CD8-positive, alpha-beta memory T cell (primary cell): ENCODE results near the gene RNF10. TPM values are rescaled to one million over a fixed set of nuclear protein-coding genes. Genes with fewer than 3 reads are reported as not detected.

ENCODE experiments used
- CTCF ChIA-PET: fragments of 350-600 bp; sonication (Branson Sonifier 250); formaldehyde crosslinking; loops from one replicate; lab custom pipeline; 2021; ENCODE audit warnings: antibody characterized with exemption; lab: Charles Lee
- POLR2A ChIA-PET: fragments of 350-600 bp; sonication (Branson Sonifier 250); formaldehyde crosslinking; loops from one replicate; lab custom pipeline; 2021; ENCODE audit warnings: antibody characterized with exemption; lab: Charles Lee
- DNase-seq, 5 donors: peaks; one replicate each; pipeline versions ENCODE4 v3.0.0 to v3.0.0-alpha.2; 2020 to 2022; ENCODE audit warnings: mixed read lengths in 1 of 5
- H3K27ac ChIP-seq: one replicate; pipeline ENCODE4 v1.7.0; 2013; ENCODE audit warnings: low read depth, mild to moderate bottlenecking, low read length, moderate library complexity
- H3K27me3 ChIP-seq: 2 replicates; pipeline ENCODE4 v1.7.0; 2013; ENCODE audit warnings: low read length, mild to moderate bottlenecking; ENCODE audit not compliant: insufficient read depth, poor library complexity, severe bottlenecking
- H3K36me3 ChIP-seq: 2 replicates; pipeline ENCODE4 v1.7.0; 2013; ENCODE audit warnings: mild to moderate bottlenecking, low read length, moderate library complexity; ENCODE audit not compliant: insufficient read depth
- H3K4me1 ChIP-seq: 2 replicates; pipeline ENCODE4 v1.7.0; 2013; ENCODE audit warnings: mild to moderate bottlenecking, low read length, moderate library complexity; ENCODE audit not compliant: insufficient read depth
- H3K4me3 ChIP-seq: 2 replicates; pipeline ENCODE4 v1.7.0; 2013; ENCODE audit warnings: mild to moderate bottlenecking, low read length
- H3K9me3 ChIP-seq: 2 replicates; pipeline ENCODE4 v1.7.0; 2013; ENCODE audit warnings: mild to moderate bottlenecking, low read length
- H3K27ac Mint-ChIP-seq, 8 donors: one replicate each; pipeline ENCODE4 v1.8.0; 2020 to 2021; ENCODE audit warnings: mixed read lengths in 8 of 8, mild to moderate bottlenecking in 6 of 8, inconsistent platforms in 3 of 8, moderate library complexity in 3 of 8
- H3K27me3 Mint-ChIP-seq, 2 donors: one replicate each; pipeline ENCODE4 v1.8.0; 2020 to 2021; ENCODE audit warnings: mixed read lengths in 2 of 2, mild to moderate bottlenecking in 1 of 2, moderate library complexity in 1 of 2
- H3K36me3 Mint-ChIP-seq, 3 donors: one replicate each; pipeline ENCODE4 v1.8.0; 2020 to 2021; ENCODE audit warnings: mixed read lengths in 3 of 3, inconsistent platforms in 1 of 3, mild to moderate bottlenecking in 1 of 3
- H3K4me1 Mint-ChIP-seq, 3 donors: one replicate each; pipeline ENCODE4 v1.8.0; 2020 to 2021; ENCODE audit warnings: mixed read lengths in 3 of 3, inconsistent platforms in 1 of 3, mild to moderate bottlenecking in 1 of 3
- H3K4me3 Mint-ChIP-seq, 7 donors: one replicate each; pipeline ENCODE4 v1.8.0; 2020 to 2021; ENCODE audit warnings: mixed read lengths in 7 of 7, mild to moderate bottlenecking in 6 of 7, moderate library complexity in 4 of 7, inconsistent platforms in 2 of 7
- H3K9me3 Mint-ChIP-seq, 5 donors: one replicate each; pipeline ENCODE4 v1.8.0; 2020 to 2022; ENCODE audit warnings: mixed read lengths in 5 of 5, mild to moderate bottlenecking in 3 of 5, moderate library complexity in 2 of 5, inconsistent platforms in 1 of 5
- polyA plus RNA-seq: library from polyadenylated mRNA; unstranded; fragments of 300-500 nt; fragmentation: Illumina TruSeq; gene quantifications from one replicate; pipeline ENCODE4 v1.2.3, GENCODE V29; 2021
- total RNA-seq, 2 experiments: library from RNA; stranded (reverse); gene quantifications; one replicate each; pipeline ENCODE4 v1.2.3, GENCODE V29; 2021

Gene RNF10
- total and polyA plus RNA-seq, 3 experiments from 2014 or later = 134 to 205 (median 173) TPM

DNA sequence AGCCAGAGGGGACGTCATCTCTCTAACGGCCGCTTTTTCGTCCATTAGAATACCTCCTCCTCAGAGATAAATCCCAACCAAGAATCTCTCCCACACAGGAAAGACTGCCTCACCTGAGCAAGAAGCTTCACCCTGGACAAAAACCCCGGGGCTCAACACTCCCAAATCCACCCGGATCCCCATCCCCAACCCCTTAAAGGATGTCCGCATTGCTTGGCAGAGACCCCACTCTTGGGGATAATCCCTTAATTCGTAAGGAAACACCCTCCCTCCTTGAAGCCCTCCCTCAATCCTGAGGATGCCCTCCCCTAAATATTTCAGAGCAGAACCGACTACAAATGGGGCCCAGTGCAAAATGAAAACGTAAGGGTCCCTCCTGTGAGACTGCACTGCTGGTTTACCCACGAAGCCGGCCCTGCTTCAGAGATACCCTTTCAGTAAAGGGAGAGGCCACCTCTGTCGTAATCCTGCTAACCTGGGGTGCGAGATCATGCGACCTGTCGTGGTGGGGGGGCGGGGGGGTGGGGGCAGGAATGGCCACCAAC is 38.9 kb upstream of the RNF10 start:
- CTCF ChIA-PET = interaction anchor here (0.9 to 4.6 kb wide), 9 partner anchors 14 to 138 kb away, joined by 3 to 36 read pairs (median 4); partner anchors contain the start of gene SRSF9
- H3K9me3 Mint-ChIP-seq = no peaks in the 10 kb centered on the region

GRCh38 chr12:120495731-120496412 is 38.3 kb upstream of the RNF10 start, which contains the start of gene DYNLL1:
TSS of gene DYNLL1 (plus strand) at chr12:120496113. CDS start at chr12:120496422, 309 bp downstream.
- ChIA-PET CTCF (interaction anchor here (0.8 to 4.6 kb wide), 12 partner anchors 9 to 139 kb away, joined by 3 to 36 read pairs (median 4); partner anchors contain the start of gene SRSF9), POLR2A (interaction anchor here (0.6 to 3.4 kb wide), 6 partner anchors 26 to 856 kb away, joined by 3 to 36 read pairs (median 5); partner anchors contain the start of genes POP5, RNU4-1, RPLP0 and SRSF9)
- Histone ChIP-seq H3K9me3 (no peaks in the 10 kb centered on the region), H3K27ac (peak within 1 kb of the TSS; percentile 78), H3K36me3 (peaks cover 13% of the 10 kb centered on the region), H3K4me1 (peaks cover 17% of the 10 kb centered on the region), H3K27me3 (no peaks in the 10 kb centered on the region), H3K4me3 (peak within 1 kb of the TSS; percentile 87)
- H3K4me3 Mint-ChIP-seq = peak within 1 kb of the TSS; percentile 91 to 98 (median 94)
- H3K27me3 Mint-ChIP-seq = no peaks in the 10 kb centered on the region
- peaks cover 0 to 30% (median 2%) of the 10 kb centered on the region in 3 donors for H3K36me3 Mint-ChIP-seq
- no peaks in the 10 kb centered on the region for H3K9me3 Mint-ChIP-seq
- peak; percentile 95 to 98 (median 97) for DNase-seq
- H3K27ac Mint-ChIP-seq = peak within 1 kb of the TSS; percentile 77 to 98 (median 92)
- H3K4me1 Mint-ChIP-seq = peaks cover 30 to 42% (median 38%) of the 10 kb centered on the region in 3 donors

More for the DNA sequence above, 38.9 kb upstream of the RNF10 start:
- Mint-ChIP-seq H3K27me3 (no peaks in the 10 kb centered on the region), H3K27ac (peak overlapping the region; percentile 77 to 98 (median 92)), H3K36me3 (peaks cover 0 to 23% (median 1%) of the 10 kb centered on the region in 3 donors), H3K4me1 (peaks cover 26 to 37% (median 32%) of the 10 kb centered on the region in 3 donors), H3K4me3 (peak overlapping the region; percentile 91 to 98 (median 94))
- Histone ChIP-seq H3K4me1 (peaks cover 17% of the 10 kb centered on the region), H3K4me3 (peak overlapping the region; percentile 87), H3K9me3 (no peaks in the 10 kb centered on the region), H3K27ac (peak overlapping the region; percentile 66), H3K36me3 (peaks cover 13% of the 10 kb centered on the region), H3K27me3 (no peaks in the 10 kb centered on the region)
- POLR2A ChIA-PET = interaction anchor here (1.4 to 3.4 kb wide), 3 partner anchors 26 to 294 kb away, joined by 5 to 36 read pairs (median 5); partner anchors contain the start of genes POP5, RPLP0 and SRSF9
- DNase-seq = no peak

DNA sequence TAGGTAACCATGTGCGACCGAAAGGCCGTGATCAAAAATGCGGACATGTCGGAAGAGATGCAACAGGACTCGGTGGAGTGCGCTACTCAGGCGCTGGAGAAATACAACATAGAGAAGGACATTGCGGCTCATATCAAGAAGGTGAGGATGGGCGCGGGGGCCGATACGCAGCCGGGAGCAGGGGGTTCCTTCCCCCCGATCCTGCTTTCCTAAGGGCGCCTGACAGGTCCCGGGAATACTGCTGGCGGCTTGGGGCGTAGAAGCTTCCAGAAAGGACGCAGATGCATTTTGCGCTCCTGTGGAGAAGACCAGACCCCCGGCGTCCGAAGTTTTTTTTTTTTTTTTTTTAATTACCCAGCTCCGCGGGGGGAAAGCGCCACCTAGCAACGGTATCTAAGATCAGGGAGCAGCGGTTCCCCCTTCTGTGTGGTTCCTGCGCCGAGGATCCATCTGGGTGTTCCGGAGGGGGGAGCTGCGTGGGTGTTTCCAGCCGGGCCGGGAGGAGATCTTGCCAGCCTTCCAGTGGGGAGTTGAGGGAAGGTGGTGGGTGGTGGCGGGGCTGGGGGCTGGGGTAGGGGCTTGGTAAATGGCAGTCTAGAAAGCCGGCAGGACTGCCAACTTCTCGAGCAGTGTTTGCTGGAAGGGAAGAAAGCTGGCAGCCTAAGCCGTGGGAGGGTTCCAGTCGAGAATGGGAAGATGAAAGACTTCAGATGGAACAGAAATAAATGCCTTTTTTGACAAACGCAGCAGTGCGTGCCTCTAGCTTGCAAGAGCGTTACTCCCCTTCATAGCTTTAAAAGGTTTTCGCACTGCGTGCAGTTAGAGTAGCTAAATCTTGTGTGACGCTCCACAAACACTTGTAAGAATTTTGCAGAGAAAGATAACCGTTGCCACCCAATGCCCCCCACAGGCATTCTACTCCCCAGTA is 37.5 kb upstream of the RNF10 start:
- peaks cover 30 to 42% (median 38%) of the 10 kb centered on the region in 3 donors for H3K4me1 Mint-ChIP-seq
- ChIA-PET CTCF (interaction anchor here (0.7 to 4.6 kb wide), 16 partner anchors 9 to 140 kb away, joined by 3 to 36 read pairs (median 4); partner anchors contain the start of genes POP5 and SRSF9), POLR2A (interaction anchor here (0.6 to 3.4 kb wide), 12 partner anchors 27 to 855 kb away, joined by 3 to 36 read pairs (median 4); partner anchors contain the start of genes COQ5, POP5, RNF10 and RNU4-1)
- peak overlapping the region; percentile 77 to 98 (median 92) for H3K27ac Mint-ChIP-seq
- Histone ChIP-seq H3K36me3 (peaks cover 13% of the 10 kb centered on the region), H3K27me3 (no peaks in the 10 kb centered on the region), H3K27ac (peak overlapping the region; percentile 78), H3K4me1 (peaks cover 17% of the 10 kb centered on the region), H3K9me3 (no peaks in the 10 kb centered on the region), H3K4me3 (peak overlapping the region; percentile 87)
- H3K4me3 Mint-ChIP-seq = peak overlapping the region; percentile 91 to 98 (median 94)
- no peaks in the 10 kb centered on the region for H3K27me3 Mint-ChIP-seq
- peaks cover 0 to 31% (median 3%) of the 10 kb centered on the region in 3 donors for H3K36me3 Mint-ChIP-seq
- no peaks in the 10 kb centered on the region for H3K9me3 Mint-ChIP-seq
- peak; percentile 52 to 78 (median 57) for DNase-seq

GRCh38 chr12:120497524-120498150 is 36.5 kb upstream of the RNF10 start:
- Histone ChIP-seq H3K36me3 (peaks cover 13% of the 10 kb centered on the region), H3K4me1 (peaks cover 17% of the 10 kb centered on the region), H3K9me3 (no peaks in the 10 kb centered on the region), H3K4me3 (peak overlapping the region; percentile 87), H3K27me3 (no peaks in the 10 kb centered on the region), H3K27ac (no peak overlapping the region)
- H3K9me3 Mint-ChIP-seq = no peaks in the 10 kb centered on the region
- DNase-seq = no peak
- ChIA-PET POLR2A (interaction anchor here (0.9 to 3.4 kb wide), 3 partner anchors 28 to 35 kb away, joined by 3 to 36 read pairs (median 5); partner anchors contain the start of genes COQ5 and SRSF9), CTCF (interaction anchor here (0.7 to 4.6 kb wide), 6 partner anchors 19 to 140 kb away, joined by 3 to 36 read pairs (median 5); partner anchors contain the start of genes POP5 and SRSF9)
- peaks cover 30 to 42% (median 38%) of the 10 kb centered on the region in 3 donors for H3K4me1 Mint-ChIP-seq
- H3K36me3 Mint-ChIP-seq = peaks cover 0 to 33% (median 3%) of the 10 kb centered on the region in 3 donors
- H3K4me3 Mint-ChIP-seq = peak overlapping the region; percentile 91 to 98 (median 94)
- peak overlapping the region; percentile 77 to 98 (median 92) for H3K27ac Mint-ChIP-seq
- no peaks in the 10 kb centered on the region for H3K27me3 Mint-ChIP-seq

DNA sequence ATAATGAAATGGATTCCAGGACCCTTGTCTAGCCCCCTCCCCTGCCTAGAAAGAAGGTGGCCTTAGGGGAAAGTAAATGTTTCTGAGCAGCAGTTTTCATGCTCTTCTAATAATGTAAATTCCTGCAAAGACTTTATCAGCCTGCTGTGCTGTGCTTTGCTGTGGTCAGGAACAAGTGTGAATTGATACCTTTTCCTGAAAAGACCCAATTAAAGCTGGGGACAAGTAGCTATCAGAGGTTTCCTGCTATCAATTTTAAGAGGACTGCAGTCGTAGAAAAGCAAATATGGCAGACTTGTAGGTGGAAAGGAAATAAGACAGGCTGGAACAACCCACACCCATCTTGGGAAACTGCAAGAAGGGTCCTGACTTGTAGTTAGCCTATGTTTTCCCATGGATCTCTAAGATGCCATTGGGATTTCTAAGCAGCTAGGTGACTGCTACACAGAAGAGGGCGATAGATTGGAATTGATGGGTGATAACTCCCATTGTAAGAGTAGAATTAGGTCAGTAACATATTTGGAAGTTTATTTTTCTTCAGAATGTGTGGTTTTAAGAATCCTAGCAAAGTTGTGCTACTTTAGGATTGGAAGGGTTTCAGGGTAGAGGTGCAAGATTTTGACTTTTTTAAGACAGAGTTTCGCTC is 35.2 kb upstream of the RNF10 start:
- H3K27ac ChIP-seq = no peak overlapping the region
- DNase-seq = no peak
- ChIA-PET POLR2A (no interaction called here), CTCF (interaction anchor here (0.8 to 1.4 kb wide), 2 partner anchors 29 to 182 kb away, joined by 3 read pairs; partner anchors contain the start of gene SRSF9)
- H3K36me3 ChIP-seq = peaks cover 23% of the 10 kb centered on the region
- H3K4me3 Mint-ChIP-seq = peak overlapping the region in 3 of 7 donors; percentile 70 to 96 (median 91)
- no peaks in the 10 kb centered on the region for H3K27me3 ChIP-seq
- H3K4me1 Mint-ChIP-seq = peaks cover 30 to 42% (median 38%) of the 10 kb centered on the region in 3 donors
- H3K27ac Mint-ChIP-seq = peak overlapping the region in 6 of 8 donors; percentile 13 to 91 (median 44)
- no peak overlapping the region for H3K4me3 ChIP-seq
- H3K36me3 Mint-ChIP-seq = peaks cover 3 to 45% (median 6%) of the 10 kb centered on the region in 3 donors
- H3K9me3 ChIP-seq = no peaks in the 10 kb centered on the region
- H3K4me1 ChIP-seq = peaks cover 17% of the 10 kb centered on the region
- no peaks in the 10 kb centered on the region for H3K9me3 Mint-ChIP-seq
- H3K27me3 Mint-ChIP-seq = no peaks in the 10 kb centered on the region

GRCh38 chr12:120500581-120500980 is 33.6 kb upstream of the RNF10 start:
- Mint-ChIP-seq H3K27me3 (no peaks in the 10 kb centered on the region), H3K9me3 (no peaks in the 10 kb centered on the region), H3K27ac (peak overlapping the region in 6 of 8 donors; percentile 19 to 87 (median 72)), H3K4me1 (peaks cover 22 to 34% (median 29%) of the 10 kb centered on the region in 3 donors), H3K36me3 (peaks cover 5 to 52% (median 6%) of the 10 kb centered on the region in 3 donors), H3K4me3 (peak overlapping the region in 1 of 7 donors; percentile 39)
- POLR2A ChIA-PET = interaction anchor here (1.1 kb wide), 1 partner anchor 32 kb away, joined by 3 read pairs; no protein-coding TSS in a partner anchor
- Histone ChIP-seq H3K9me3 (no peaks in the 10 kb centered on the region), H3K36me3 (peaks cover 28% of the 10 kb centered on the region), H3K27me3 (no peaks in the 10 kb centered on the region), H3K4me3 (no peak overlapping the region), H3K27ac (no peak overlapping the region), H3K4me1 (peaks cover 11% of the 10 kb centered on the region)
- DNase-seq = no peak
- CTCF ChIA-PET = interaction anchor here (1.0 to 1.2 kb wide), 3 partner anchors 30 to 64 kb away, joined by 3 to 4 read pairs (median 3); no protein-coding TSS in a partner anchor
